G401.6 (cell line): ENCODE data around the gene ISL2.

Experiments
- FAIRE-seq: peaks from 2 replicates; lab custom pipeline; 2012; peaks lifted over from hg19 to GRCh38; lab: Jason Lieb, UNC

ISL2 gene

DNA sequence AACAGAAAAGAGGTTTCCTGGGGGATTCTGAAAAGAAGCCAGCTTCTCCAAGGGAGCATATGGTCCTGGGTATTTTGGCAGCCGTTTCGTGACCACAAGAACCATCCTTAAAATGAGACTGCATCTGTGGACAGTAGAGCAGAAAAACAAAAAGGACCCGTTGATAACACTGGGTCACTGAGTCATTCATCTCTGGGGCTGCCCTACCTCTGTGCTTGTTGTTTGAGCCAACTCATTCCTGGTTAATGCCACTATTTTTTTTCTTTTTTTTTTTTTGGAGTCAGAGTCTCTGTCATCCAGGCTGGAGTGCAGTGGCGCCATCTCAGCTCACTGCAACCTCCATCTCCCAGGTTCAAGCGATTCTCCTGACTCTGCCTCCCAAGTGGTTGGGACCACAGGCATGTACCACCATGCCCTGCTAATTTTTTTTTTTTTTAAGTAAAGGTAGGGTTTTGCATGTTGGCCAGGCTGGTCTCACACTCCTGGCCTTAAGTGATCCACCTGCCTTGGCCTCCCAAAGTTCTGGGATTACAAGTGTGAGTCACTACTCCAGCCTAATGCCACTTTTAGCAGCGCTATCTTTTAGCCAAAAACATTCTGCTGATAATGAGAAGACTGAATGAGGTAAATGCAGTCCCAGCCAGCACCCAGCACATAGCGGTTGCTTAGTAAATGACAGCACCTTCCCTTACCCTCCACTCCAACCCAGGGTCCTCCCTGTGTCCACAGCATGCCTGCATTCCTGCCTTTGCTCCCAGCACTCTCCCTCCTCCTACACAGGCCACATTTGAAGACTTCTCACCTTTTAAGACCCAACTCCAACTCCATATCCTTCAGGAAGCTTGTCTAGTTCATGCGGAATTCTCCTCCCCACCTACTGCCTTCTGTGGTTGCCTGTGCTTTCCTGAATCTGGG, 9.1 kb upstream of the ISL2 start:
- FAIRE-seq, result no peak

DNA sequence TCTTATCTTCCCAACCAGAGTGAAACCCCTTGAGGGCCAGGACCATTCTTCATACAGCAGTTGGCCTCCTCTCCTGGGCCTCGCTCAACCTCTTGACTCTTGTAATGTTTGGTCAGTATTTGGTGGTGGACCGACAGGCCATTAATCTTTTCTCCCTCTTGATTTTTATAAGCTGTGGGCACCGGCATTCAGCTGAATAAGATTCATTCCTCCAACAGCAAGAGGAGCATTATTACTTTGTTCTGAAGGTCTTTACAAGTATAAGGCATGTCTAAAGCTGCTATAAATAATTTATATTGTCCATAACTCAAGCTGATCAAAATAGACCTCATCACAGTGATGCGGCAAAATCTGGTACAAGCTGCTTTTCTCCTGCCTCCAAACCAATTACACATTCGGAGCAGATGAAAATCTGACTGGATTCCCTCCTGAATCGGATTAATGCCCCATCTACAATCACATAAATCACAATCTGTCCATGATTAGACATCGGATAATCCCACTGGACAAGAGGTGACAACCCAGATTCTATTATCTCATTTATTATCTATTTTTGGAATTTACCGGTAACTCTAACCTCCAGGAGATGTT, 8.4 kb upstream of the ISL2 start:
- no peak for FAIRE-seq

DNA sequence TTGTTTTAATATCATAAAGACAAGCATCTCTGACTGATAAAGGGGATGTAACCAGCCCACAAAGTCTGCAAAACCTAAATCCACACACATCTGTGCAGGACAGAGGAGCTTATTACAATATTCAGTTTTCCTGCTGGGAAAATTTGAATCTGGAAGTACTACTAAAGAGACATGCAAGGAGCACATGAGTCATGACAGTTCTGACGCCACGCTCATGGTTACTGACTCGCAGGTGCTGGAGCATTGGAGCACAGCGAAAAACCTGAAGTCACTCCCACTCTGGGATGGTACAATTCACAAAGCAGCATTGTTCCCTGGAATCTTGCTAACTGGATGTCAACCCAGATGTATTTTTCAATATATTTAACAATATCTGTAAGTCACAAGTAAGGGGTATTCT, 7.6 kb upstream of the ISL2 start:
- FAIRE-seq, result no peak

DNA sequence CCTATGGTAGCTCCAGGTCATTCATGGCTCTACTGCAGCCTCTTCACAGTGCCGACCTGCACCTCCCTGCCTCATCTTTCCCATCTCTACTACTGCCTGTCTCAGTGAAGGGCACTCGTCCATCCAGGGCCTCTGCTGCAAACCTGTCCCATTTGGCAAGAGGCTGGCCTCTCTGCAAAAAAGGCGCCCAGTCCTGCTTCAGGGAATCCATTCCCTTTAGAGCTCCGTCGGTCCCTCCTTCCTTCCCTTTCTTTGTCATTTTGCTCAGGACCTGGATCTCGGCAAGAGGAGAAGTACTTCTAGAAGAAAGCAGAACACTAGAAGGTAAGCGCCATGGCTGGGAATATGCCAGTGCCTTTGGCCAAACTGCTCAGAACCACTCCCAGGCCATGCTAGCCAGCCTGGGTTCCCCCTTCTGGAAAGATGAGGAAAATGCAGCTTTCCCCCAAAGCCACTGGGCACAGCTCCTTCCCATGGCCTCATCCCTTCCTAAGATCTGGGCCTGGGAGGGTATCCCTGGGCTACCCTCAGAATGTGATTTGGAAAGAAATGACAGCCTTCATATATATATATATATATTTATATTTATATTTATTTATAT, 6.4 kb upstream of the ISL2 start:
- no peak for FAIRE-seq

DNA sequence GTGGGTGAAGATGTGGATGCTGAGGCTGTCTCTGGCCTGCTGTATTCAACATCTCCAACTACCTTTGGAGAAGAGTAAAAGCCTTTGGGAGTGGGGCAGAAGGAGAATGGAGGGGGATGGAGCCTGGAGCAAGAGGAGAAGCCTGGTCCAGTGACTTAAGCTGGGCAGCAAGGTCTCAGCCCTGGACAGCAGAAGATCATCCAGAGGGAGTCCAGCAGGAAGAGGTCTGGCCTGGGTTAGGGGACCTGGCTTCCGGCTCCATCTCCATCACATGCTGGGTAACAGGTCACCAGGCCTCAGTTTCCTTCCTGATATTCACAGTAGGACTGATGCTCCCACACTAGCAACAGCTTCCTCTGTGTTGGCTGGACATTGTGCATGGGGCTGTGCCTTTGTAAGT, 3.8 kb upstream of the ISL2 start:
- FAIRE-seq, result no peak

DNA sequence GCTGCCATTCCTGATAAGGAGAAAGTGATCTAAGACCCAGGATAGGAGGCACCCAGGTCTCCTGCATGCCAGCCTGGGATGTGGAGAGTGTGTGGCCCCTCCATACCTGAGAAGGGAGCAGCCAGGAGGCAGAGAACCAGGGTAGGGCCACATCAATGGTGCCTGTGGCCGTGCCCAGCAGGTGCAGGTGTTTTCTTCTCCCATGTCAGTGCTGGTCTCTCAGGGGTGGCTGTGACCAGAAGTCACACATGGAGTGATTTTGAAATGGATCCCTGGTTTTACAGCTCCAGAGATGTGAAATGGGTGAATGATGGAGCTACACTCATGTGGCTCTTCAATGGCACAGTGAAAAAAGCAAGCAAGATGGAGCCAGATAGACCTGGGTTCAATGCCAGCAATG, 3.3 kb upstream of the ISL2 start:
- FAIRE-seq, result no peak

DNA sequence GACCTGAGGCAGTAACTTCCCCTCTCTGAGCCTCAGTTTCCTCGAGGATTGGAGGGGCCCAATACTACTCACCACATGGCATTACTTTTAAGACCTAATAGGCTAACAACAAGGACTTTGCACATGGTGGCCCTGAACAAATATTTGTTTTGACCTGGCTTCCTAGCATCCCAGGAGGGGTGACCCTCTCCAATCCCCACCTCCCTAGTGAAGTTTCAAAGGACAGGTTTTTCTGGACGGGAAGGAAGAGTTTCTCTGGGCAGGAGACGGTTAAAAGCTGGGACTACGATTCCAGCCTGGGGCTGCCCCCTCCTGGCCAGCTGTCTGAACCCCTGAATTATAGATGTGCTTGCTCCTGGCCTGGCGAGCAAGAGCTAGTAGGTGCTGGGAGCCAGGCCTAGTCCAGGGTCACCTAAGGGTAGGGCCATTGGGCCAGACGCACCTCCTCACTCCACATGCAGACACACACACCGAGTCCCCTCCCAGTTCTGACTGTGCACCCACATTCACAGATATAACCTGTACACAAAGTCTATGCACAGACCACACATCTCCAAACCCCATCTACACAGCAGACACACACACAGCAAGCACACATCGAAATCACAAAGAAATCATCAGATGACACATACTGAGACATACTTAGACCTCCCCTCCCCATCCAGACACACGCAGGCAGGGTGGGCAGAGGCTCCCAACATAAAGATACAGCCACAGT, 2.7 kb upstream of the ISL2 start:
- no peak for FAIRE-seq

DNA sequence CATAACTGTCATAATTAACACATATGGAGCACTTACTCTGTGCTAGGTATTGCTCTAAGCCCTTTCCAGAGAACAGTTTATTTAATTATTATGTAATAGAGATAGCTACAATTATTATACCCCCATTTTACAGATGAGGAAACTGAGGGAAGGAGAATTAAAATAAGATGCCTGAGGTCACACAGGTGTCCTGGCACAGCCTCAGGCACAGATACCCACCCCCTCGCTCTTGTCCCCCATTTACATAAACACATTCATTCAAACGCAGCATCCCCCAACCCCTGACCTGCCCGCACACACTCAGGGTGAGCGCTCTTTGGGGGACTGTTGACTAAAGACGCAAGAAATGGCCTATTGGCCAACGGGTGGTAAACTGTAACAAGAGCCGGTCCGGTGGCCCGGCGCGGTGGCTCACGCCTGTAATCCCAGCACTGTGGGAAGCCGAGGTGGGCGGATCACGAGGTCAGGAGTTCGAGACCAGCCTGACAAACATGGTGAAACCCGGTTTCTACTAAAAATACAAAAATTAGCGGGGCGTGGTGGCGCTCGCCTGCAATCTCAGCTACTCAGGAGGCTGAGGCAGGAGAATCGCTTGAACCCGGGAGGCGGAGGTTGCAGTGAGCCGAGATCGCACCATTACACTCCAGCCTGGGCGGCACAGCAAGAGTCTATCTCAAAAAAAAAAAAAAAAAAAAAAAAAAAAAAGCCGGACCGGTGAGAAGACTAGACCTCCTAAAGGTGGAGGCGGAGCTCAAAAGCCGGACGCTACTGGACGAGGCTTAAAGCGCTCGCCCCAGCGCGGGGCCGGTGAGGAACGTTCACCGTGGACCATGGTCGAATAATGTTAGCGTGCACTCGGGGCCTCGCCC, 1.9 kb upstream of the ISL2 start:
- FAIRE-seq, result no peak

DNA sequence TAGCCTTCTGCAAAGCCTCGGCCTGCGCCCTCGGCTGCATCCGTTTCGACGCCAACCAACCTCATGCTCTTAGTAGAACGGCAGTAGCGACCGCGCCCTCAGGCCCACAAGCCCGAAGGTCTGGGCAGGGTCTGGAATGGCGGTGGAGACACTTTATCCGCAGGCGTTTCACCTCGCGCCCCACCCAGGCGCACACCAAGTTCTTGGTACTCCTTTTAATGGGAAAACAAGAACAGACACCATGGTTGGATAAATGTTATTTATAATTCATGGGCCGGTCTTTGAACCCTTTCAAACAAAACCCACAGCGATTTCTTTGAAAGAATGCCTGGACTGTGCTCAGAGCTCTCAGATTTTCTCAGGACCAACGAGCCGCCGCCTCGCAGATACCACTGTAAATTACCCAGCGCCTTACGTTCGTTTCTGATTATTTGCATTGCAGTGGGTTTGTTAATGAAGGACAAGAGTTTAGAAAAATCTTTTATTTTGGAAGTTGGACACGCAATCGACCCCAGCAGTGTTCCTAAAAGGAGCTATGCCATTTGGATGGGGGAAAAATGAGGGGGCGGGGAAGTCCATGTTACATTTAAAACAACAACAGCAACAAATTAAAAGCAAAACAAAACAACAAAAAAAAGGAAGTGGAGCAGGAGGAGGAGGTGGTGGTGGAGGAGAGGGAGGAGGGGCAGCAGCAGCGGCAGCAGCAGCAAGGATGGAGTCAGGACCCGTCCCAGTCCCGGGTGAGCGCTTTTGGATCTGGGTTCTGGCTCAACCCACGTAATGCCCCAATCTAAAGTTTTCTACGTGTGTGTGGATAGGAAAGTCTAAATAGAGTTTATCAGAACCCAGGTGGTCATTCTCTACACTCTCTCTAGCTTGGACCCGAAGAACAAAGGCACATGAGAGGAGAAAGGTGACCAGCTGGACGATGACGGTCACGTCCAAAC, 993 bp upstream of the ISL2 start:
- no peak for FAIRE-seq

DNA sequence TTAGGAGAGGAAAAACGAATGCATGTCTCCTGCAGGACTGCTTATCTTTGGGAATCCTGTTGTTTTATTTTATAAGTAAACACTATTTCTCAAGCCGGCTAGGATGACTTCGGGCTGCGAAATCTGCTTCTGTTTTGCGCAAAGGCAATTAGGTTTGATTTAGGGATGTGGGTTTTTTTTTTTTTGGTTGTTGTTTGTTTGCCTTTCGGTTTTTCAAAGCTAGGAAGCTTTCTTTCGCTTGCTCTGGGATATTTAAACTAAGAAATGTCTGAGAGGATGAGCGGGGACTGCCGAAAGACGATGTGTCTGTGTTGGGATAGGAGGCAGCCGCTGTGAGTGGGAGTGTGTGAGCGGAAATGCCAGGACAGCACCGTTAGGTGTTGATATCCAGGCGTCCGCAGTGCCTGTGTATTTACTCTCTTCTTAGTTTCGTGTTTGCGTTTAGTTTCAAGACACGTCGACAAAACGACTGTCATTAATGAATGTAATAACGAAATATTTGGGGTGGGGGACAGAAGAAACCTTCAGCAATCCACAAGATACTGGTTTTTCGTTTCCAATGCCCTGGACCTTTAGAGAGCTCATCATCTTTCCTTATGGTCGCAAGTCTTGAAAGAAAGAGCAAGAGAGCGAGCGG, 604 bp downstream of the ISL2 start:
- FAIRE-seq, result no peak

DNA sequence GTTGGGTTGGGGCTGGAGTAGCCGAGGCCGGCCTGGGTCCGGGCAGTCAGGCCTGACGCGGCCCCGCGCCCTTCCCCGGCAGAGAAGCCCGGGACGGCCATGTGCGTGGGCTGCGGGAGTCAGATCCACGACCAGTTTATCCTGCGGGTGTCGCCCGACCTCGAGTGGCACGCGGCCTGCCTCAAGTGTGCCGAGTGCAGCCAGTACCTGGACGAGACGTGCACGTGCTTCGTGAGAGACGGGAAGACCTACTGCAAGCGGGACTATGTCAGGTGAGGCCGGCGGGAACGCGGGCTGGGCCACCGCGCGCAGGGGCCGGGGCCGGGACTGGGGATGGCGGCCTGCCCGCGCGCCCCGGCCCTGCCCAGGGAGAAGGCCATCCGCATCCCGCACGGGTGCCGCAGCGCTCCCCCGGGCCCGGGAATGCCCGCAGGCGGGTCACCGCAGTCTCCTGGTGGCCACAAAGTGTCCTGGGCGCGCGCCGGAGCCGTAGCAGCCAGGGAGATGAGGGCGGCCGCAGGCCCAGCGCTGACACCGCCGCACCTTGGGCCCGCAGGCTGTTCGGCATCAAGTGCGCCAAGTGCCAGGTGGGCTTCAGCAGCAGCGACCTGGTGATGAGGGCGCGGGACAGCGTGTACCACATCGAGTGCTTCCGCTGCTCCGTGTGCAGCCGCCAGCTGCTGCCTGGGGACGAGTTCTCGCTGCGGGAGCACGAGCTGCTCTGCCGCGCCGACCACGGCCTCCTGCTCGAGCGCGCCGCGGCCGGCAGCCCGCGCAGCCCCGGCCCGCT, 1.3 kb downstream of the ISL2 start:
- FAIRE-seq, result no peak

DNA sequence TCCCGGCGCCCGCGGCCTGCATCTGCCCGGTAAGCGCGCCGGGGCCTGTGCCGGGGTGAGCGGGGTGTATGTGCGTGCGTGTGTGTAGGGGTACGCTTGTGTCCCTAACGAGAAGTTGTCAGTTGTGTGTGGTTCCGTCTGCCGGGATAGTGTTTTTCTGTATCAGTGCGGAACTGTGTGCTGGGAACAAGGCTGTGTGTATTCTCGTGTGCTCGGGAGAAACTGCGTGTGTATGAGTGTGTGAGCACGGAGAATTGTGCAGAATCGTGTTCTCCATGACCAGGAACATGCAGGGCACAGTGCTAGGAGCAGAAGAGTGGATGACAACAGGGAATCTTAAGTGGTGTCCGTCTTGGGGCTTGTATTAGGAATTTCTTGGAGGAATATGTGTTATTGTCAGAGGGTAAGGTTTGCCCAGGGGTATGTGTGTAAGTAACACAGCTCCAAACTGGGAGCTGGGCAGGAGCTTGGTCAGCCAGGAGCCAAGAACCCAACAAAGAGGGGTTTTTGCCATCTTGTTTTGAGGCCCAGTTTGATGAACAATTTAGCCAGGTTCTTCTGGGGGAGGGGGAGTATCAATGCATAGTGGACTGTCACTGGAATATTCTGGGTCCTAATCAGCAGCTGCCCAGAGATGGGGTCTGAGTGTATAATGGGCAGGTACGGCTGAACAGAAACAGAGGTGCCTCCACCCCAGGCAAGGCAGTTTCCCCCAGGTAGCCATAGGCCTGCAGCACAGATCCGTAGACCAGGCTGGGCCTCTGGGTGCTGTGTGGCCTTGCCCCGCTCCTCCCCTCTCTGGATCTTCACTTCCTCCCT, 2.1 kb downstream of the ISL2 start:
- FAIRE-seq, result no peak

DNA sequence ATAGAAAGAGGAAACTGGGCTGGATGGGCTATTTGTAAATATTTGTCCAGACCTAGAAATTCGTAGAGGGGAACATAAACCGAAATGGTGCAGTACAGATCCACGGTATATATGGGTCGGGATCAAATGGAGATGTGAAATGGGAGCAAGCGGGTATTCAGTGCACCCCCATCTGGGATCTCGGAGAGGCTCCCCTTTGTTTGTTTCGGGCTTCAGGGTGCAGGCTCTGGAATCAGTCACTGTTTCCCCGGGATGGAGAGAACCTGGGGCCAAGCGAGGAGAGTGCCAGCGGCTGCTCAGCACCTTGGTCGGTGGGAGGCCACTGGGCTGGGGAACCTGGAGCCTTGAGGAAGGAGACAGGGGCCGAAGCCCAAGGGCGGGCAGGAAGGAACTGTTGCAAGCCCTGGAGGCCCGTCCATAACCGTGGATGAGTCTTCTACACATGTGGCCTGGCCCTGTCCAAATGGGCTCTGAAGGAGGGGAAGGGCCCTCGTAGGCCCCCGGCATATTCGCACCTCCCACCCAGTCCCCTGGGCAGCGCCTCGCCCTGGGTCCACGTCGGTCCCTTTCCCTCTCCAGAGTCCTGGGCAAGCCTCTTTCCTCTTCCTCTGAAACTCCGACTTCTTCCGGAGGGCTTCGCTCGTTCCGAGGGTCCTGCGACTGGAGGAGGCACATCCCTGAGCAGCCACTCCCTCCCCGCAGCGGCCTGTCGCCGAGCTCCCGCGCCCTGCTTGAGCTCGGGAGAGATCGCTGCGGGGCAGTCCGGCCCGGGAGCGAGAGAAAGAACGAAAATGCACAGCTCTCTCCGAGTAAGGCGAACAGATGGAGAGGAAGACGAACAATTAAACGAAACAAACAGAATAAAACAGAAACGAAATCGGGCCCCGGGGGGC, 3.0 kb downstream of the ISL2 start:
- no peak for FAIRE-seq

DNA sequence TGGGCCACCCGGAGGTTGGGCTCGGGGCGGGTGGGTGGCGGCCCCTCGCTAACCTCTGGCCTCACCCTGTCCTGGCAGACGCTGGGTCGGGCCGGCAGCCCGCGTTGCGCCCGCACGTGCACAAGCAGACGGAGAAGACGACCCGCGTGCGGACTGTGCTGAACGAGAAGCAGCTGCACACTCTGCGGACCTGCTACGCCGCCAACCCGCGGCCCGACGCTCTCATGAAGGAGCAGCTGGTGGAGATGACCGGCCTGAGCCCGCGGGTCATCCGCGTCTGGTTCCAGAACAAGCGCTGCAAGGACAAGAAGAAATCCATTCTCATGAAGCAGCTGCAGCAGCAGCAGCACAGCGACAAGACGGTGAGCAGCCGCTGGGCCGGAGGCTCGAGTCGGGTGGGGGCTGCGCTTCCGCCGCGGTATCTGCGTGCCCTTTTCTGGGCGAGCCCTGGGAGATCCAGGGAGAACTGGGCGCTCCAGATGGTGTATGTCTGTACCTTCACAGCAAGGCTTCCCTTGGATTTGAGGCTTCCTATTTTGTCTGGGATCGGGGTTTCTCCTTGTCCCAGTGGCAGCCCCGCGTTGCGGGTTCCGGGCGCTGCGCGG, 3.7 kb downstream of the ISL2 start:
- FAIRE-seq, result no peak

DNA sequence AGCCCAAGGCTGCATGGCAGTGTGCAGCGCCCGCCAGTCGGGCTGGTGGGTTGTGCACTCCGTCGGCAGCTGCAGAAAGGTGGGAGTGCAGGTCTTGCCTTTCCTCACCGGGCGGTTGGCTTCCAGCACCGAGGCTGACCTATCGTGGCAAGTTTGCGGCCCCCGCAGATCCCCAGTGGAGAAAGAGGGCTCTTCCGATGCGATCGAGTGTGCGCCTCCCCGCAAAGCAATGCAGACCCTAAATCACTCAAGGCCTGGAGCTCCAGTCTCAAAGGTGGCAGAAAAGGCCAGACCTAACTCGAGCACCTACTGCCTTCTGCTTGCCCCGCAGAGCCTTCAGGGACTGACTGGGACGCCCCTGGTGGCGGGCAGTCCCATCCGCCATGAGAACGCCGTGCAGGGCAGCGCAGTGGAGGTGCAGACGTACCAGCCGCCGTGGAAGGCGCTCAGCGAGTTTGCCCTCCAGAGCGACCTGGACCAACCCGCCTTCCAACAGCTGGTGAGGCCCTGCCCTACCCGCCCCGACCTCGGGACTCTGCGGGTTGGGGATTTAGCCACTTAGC, 4.3 kb downstream of the ISL2 start:
- FAIRE-seq, result no peak

DNA sequence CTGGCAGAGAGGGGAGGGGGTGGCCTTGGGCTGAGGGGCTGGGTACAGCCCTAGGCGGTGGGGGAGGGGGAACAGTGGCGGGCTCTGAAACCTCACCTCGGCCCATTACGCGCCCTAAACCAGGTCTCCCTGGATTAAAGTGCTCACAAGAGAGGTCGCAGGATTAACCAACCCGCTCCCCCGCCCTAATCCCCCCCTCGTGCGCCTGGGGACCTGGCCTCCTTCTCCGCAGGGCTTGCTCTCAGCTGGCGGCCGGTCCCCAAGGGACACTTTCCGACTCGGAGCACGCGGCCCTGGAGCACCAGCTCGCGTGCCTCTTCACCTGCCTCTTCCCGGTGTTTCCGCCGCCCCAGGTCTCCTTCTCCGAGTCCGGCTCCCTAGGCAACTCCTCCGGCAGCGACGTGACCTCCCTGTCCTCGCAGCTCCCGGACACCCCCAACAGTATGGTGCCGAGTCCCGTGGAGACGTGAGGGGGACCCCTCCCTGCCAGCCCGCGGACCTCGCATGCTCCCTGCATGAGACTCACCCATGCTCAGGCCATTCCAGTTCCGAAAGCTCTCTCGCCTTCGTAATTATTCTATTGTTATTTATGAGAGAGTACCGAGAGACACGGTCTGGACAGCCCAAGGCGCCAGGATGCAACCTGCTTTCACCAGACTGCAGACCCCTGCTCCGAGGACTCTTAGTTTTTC, 4.9 kb downstream of the ISL2 start:
- no peak for FAIRE-seq
